Astrocyte (in vitro differentiated cells and primary cell): ENCODE measurements around the gene UBR4. TPM values are rescaled to one million over a fixed set of nuclear protein-coding genes. Genes with fewer than 3 reads are reported as not detected.

Source experiments
- DNase-seq: peaks from one replicate; pipeline ENCODE4 v3.0.0-alpha.2; 2010; ENCODE audit warnings: low read depth
- FAIRE-seq: peaks from 2 replicates; lab custom pipeline; 2011; peaks lifted over from hg19 to GRCh38; lab: Jason Lieb, UNC
- H2AFZ ChIP-seq: 2 replicates; pipeline ENCODE4 v1.6.0; 2012; ENCODE audit warnings: low read depth, low read length, inconsistent platforms
- H3K27ac ChIP-seq: 2 replicates; pipeline ENCODE4 v1.5.1; 2011; ENCODE audit warnings: low read depth, low read length, inconsistent platforms
- H3K27me3 ChIP-seq: 2 replicates; pipeline ENCODE4 v1.6.0; 2011; ENCODE audit warnings: low read length, inconsistent platforms; ENCODE audit not compliant: insufficient read depth
- H3K36me3 ChIP-seq: 2 replicates; pipeline ENCODE4 v1.5.1; 2011; ENCODE audit warnings: low read length, inconsistent platforms; ENCODE audit not compliant: insufficient read depth
- H3K4me1 ChIP-seq: 2 replicates; pipeline ENCODE4 v1.5.1; 2011; ENCODE audit warnings: low read length, inconsistent platforms; ENCODE audit not compliant: insufficient read depth
- H3K4me2 ChIP-seq: 2 replicates; pipeline ENCODE4 v1.6.0; 2012; ENCODE audit warnings: low read length, inconsistent platforms
- H3K4me3 ChIP-seq: 2 replicates; pipeline ENCODE4 v1.5.1; 2011; ENCODE audit warnings: low read depth, mild to moderate bottlenecking, low read length, inconsistent platforms; ENCODE audit not compliant: insufficient read depth
- H3K79me2 ChIP-seq: 2 replicates; pipeline ENCODE4 v1.6.0; 2012; ENCODE audit warnings: mild to moderate bottlenecking, low read length, inconsistent platforms; ENCODE audit not compliant: insufficient read depth
- H3K9ac ChIP-seq: 2 replicates; pipeline ENCODE4 v1.6.0; 2012; ENCODE audit warnings: mild to moderate bottlenecking, low read length, inconsistent platforms
- H3K9me3 ChIP-seq: 2 replicates; pipeline ENCODE4 v1.5.1; 2012; ENCODE audit warnings: low read depth, mild to moderate bottlenecking, low read length, inconsistent platforms; ENCODE audit not compliant: insufficient read depth
- H4K20me1 ChIP-seq: 2 replicates; pipeline ENCODE4 v1.6.0; 2012; ENCODE audit warnings: low read length, inconsistent platforms; ENCODE audit not compliant: insufficient read depth
- H3K27ac Mint-ChIP-seq: one replicate; pipeline ENCODE4 v1.8.0; 2021; ENCODE audit warnings: mild to moderate bottlenecking, mixed read lengths; ENCODE audit not compliant: unreplicated experiment
- H3K27me3 Mint-ChIP-seq: one replicate; pipeline ENCODE4 v1.8.0; 2021; ENCODE audit warnings: low read depth, mixed read lengths; ENCODE audit not compliant: unreplicated experiment
- H3K36me3 Mint-ChIP-seq: one replicate; pipeline ENCODE4 v1.8.0; 2021; ENCODE audit warnings: low read depth, mixed read lengths; ENCODE audit not compliant: unreplicated experiment
- H3K4me1 Mint-ChIP-seq: one replicate; pipeline ENCODE4 v1.8.0; 2021; ENCODE audit warnings: low read depth, mixed read lengths; ENCODE audit not compliant: unreplicated experiment
- H3K4me3 Mint-ChIP-seq: one replicate; pipeline ENCODE4 v1.8.0; 2021; ENCODE audit warnings: mild to moderate bottlenecking, moderate library complexity, mixed read lengths; ENCODE audit not compliant: unreplicated experiment
- H3K9me3 Mint-ChIP-seq: one replicate; pipeline ENCODE4 v1.8.0; 2021; ENCODE audit warnings: mild to moderate bottlenecking, mixed read lengths; ENCODE audit not compliant: unreplicated experiment
- CTCF ChIP-seq: IDR thresholded peaks from 2 replicates; pipeline ENCODE4 v1.5.1; 2011; ENCODE audit warnings: low read depth, mild to moderate bottlenecking, inconsistent platforms, low read length, moderate library complexity; ENCODE audit not compliant: insufficient read depth
- EZH2 ChIP-seq: IDR thresholded peaks from 2 replicates; pipeline ENCODE4 v1.6.1; 2012; ENCODE audit warnings: mild to moderate bottlenecking, low read length, inconsistent platforms; ENCODE audit not compliant: insufficient read depth
- total RNA-seq: library from RNA; stranded (reverse); gene quantifications from 2 replicates; pipeline ENCODE4 v1.2.1, GENCODE V29; 2021

UBR4 gene
- total RNA-seq, 1 donor from 2014 or later, result 153 TPM

- H3K4me1 Mint-ChIP-seq, result peaks cover 40% of the 10 kb centered on the region
- no peaks in the 10 kb centered on the region for H3K27me3 Mint-ChIP-seq
- FAIRE-seq (no peak), DNase-seq (no peak)
- Histone ChIP-seq H3K27ac (peak overlapping the region; percentile 45), H3K36me3 (peaks cover 76% of the 10 kb centered on the region), H2AFZ (no peak overlapping the region), H3K9me3 (no peaks in the 10 kb centered on the region), H3K27me3 (no peaks in the 10 kb centered on the region), H3K9ac (no peak overlapping the region), H3K4me3 (no peak overlapping the region), H3K4me2 (no peak overlapping the region), H4K20me1 (peaks cover 7% of the 10 kb centered on the region), H3K79me2 (no peaks in the 10 kb centered on the region), H3K4me1 (peaks cover 41% of the 10 kb centered on the region)
- TF ChIP-seq CTCF (no peak), EZH2 (no peak)
- H3K27ac Mint-ChIP-seq, result peak overlapping the region; percentile 75
- no peaks in the 10 kb centered on the region for H3K9me3 Mint-ChIP-seq
- H3K36me3 Mint-ChIP-seq, result peaks cover 52% of the 10 kb centered on the region
- H3K4me3 Mint-ChIP-seq, result no peak overlapping the region
Observed at GRCh38 chr1:19084206-19084738, 125.8 kb downstream of the UBR4 start.

- Histone ChIP-seq H3K9me3 (no peaks in the 10 kb centered on the region), H3K4me2 (peak overlapping the region; percentile 54), H3K9ac (peak overlapping the region; percentile 44), H4K20me1 (no peaks in the 10 kb centered on the region), H3K27ac (peak overlapping the region; percentile 45), H3K4me3 (no peak overlapping the region), H3K79me2 (no peaks in the 10 kb centered on the region), H3K4me1 (peaks cover 41% of the 10 kb centered on the region), H3K27me3 (no peaks in the 10 kb centered on the region), H3K36me3 (peaks cover 74% of the 10 kb centered on the region), H2AFZ (no peak overlapping the region)
- DNase-seq (peak; percentile 88), FAIRE-seq (peak; percentile 58)
- peaks cover 43% of the 10 kb centered on the region for H3K4me1 Mint-ChIP-seq
- no peaks in the 10 kb centered on the region for H3K27me3 Mint-ChIP-seq
- H3K9me3 Mint-ChIP-seq, result no peaks in the 10 kb centered on the region
- H3K4me3 Mint-ChIP-seq, result peak overlapping the region; percentile 70
- TF ChIP-seq EZH2 (no peak), CTCF (no peak)
- peaks cover 58% of the 10 kb centered on the region for H3K36me3 Mint-ChIP-seq
- H3K27ac Mint-ChIP-seq, result peak overlapping the region; percentile 94
Observed at GRCh38 chr1:19083081-19083480, 127.0 kb downstream of the UBR4 start.

GRCh38 chr1:19081218-19081893 lies 128.7 kb downstream of the UBR4 start:
- Histone ChIP-seq H3K4me1 (peaks cover 37% of the 10 kb centered on the region), H4K20me1 (no peaks in the 10 kb centered on the region), H3K4me3 (no peak overlapping the region), H3K36me3 (peaks cover 76% of the 10 kb centered on the region), H3K4me2 (peak overlapping the region; percentile 54), H3K9ac (peak overlapping the region; percentile 7), H3K79me2 (no peaks in the 10 kb centered on the region), H2AFZ (no peak overlapping the region), H3K27me3 (no peaks in the 10 kb centered on the region), H3K9me3 (no peaks in the 10 kb centered on the region), H3K27ac (peak overlapping the region; percentile 32)
- Mint-ChIP-seq H3K4me3 (peak overlapping the region; percentile 23), H3K27ac (peak overlapping the region; percentile 1), H3K4me1 (peaks cover 39% of the 10 kb centered on the region), H3K36me3 (peaks cover 66% of the 10 kb centered on the region), H3K9me3 (no peaks in the 10 kb centered on the region), H3K27me3 (no peaks in the 10 kb centered on the region)
- DNase-seq, result peak; percentile 43
- no peak for FAIRE-seq
- TF ChIP-seq CTCF (no peak), EZH2 (no peak)
